ENCODE measurements around the gene OGFOD3.

The OGFOD3 gene

DNA sequence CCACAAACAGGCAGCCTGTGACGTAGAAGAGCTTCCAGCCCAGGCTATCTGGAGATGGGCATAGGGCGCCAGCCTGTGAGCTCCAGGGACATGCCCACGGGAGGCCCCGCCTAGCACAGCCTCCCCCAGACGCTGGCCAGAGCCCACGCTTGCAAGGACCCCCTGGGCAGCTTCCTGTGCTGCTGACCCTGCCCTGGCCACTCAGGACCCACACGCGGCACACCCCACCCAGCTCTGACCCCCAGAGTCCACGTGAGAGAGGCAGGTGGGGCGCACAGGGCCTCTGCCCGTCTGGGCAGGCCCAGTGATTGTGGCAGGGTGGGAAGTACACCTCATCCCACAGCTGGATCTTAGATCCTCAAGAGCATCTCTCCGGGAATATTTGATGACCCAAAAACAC is 28.3 kb upstream of the OGFOD3 start:
- no peak for DNase-seq (ENCODE audit: low read depth in 2 of 2)

DNA sequence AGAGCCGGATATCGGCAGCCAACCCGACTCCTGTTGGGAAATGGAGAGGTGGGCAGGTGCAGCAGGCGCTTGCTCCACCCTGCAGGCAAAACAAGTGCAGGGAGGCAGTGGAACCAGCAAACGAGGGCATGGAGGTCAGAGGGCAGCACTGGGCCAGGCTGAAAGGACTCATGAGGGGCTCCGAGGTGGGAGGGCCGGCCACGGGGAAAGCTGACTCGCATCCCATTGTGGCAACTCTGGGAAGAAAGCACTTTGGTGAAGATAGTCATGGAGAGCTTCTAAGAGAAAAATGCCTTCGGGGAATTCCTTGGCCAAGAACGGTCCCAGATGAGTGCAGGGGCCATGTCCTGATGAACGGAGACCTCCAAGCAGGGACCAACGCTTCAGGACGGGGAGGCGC is 27.7 kb upstream of the OGFOD3 start:
- no peak for DNase-seq (ENCODE audit: low read depth in 2 of 2)

DNA sequence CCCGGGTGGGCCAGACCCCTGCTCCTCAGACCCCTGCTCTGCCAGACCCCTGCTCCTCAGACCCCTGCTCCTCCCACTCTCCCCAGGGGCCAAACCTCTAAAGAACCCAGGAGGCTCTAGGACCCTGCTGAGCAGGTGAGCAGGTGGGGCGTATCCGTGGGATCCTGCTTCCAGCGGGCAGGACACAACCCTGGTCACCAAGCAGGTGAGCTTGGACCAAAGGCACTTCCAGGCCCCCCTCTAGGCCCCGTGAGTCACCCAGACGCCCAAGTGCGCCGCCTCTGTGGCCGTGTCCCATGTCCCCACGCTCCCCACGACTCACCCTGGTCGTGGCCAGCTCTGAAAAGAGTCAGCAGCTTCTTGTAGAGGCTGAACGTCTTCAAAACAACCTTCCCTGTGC is 27.2 kb upstream of the OGFOD3 start:
- DNase-seq (ENCODE audit: low read depth in 2 of 2) = no peak

DNA sequence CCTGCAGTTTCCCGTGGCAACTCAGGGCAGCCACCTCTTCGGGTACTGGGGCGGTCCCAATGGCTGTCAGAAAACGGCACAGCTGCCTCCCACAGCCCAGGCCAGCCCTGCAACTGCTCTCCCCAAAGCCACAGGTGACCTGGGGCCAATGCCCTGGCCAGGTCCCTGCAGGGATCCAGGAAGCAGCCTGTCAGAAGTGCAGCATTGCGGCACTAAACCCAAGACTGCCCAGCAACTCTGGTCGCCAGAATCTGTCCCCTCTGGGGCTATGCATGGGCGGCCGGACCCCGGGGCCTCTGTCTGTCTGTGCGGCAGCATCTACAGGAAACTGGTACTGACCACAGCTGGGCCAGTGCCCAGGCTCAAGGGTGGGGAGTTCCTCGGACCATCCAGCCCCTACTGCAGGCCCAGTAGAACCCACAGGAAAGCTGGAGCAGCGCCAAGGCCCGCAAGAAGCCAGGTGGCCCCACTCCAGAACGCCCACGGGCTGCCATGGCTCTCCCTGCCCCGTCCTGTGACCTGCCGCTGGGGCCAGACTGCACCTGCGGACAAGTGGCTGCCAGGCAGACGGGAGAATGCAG is 26.6 kb upstream of the OGFOD3 start:
- DNase-seq (ENCODE audit: low read depth in 2 of 2) = no peak

DNA sequence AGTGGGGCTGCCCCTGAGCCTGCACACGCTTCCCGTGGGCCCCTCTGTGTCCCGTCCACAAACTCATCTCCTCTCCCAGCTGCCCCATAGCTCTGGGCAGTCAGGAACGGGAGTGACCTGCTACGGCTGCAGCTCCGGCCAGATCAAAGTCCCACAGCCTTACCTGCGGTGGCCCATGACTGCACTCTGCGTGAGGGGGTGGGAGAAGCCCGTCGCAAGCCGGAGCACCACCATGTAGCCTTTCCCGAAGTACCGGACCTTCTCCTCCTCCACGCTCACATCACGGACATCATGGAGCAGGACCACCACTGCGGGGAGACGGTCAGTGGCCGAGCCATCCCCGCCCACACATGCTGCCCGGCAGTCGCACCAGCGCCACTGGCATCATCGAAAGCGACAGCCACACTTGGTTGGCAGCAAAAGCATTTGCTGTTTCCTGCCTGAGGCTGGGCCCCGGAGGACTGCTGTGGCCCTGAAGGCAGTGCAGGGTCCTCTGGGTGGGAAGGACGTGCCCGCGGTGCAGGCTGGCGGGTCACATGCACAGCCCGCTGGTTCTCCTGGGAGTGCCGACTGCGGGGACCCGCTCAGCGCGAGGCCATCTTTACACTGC is 26.0 kb upstream of the OGFOD3 start:
- DNase-seq (ENCODE audit: low read depth in 2 of 2) = no peak

DNA sequence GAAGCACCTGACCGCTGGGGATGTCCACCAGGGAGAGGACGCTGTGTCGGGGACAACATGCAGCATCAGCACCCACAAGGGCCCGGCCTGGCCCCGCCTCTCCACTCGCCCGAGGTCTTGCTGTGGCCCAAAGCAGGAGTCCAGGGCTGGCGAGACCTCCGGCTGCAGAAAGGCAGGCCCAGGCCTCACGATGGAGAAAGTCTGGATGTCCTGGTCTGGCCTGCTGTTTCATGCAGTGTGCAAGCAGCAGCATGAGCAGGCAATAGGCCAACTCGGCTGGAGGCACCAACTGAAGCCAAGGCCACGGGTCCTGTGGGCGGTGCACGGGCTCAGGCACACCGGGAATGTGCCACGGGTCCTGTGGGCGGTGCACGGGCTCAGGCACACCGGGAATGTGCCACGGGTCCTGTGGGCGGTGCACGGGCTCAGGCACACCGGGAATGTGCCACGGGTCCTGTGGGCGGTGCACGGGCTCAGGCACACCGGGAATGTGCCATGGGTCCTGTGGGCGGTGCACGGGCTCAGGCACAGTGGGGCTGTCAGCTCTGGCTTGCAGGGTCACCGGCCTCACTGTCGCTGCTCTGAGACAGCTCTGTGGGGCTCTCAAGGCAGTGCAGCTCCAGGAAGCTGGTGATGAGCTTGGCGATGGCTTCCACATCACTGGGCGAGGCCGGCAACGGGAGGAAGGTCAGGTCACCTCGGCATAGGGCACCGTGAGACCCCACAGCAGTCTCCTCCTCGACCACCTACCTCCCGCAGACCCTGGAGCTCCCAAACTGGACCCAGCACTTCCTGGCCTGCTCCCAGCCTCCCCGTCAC is 25.3 kb upstream of the OGFOD3 start:
- no peak for DNase-seq (ENCODE audit: low read depth in 2 of 2)

DNA sequence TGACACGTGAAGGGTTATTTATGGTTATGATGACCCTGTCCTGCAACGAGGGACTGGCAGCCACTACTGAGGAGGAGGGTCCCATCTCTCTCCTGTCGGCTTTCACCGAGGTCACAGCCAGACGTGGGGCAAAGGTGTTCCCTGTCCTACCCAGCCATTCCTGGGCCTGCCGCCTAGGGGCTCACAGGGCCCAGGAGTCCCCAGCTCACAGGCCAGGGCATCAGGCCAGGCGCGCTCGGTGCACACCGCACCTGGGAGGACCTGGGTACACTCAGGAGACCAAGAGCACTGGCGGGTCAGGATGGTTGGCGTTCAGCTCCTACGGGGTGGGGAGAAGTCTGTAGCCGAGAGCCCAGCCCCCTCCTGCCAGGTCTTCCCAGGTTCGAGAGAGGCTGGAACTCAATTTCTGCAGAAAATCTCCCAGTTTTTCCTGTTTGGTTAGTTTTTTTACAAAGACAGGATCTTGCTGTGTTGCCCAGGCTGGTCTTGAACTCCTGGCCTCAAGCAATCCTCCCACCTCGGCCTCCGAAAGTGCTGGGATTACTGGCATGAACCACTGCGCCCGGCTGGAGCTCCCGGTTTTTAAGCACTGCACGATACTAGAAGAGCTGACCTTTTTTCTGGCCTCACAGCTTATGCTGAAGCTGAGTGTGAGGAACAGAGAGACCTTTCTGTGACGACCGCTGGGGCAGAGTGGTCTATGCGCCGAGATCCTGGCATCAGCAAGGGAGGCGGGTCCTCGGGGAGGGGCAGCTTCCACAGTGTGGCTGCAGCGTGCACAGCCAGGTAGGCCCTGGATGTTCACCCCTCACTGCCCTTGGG is 24.5 kb upstream of the OGFOD3 start:
- no peak for DNase-seq (ENCODE audit: low read depth in 2 of 2)

DNA sequence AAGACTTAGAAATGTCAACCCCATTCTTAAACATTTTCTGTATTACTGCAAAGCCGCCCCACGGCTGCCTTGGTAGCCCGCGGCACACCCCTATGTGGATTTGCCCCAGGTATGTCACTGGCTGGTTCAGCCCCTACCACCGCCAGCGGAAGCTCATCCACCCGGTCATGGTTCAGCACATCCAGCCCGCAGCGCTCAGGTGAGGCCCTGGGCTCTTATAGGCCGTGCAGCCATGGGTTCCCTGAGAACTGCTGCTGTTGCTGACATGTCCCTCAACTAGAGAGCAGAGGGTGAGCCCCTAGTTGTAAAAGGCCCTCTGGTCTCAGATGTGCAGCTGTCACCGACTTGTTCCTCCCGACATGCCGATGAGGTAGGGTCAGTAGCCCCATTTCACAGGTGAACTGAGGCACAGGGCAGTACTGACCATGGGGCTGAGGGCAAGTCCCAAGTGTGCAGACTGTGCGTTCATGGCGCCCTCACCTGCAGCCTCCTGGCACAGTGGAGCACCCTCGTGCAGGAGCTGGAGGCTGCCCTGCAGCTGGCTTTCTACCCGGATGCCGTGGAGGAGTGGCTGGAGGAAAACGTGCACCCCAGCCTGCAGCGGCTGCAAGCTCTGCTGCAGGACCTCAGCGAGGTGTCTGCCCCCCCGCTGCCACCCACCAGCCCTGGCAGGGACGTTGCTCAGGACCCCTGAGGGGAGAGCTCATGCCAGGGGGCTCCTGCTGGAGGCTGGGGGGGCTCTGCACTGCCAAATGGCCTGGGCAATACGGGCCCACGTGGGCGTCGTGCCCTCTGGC is 23.5 kb upstream of the OGFOD3 start:
- no peak for DNase-seq (ENCODE audit: low read depth in 2 of 2)

DNA sequence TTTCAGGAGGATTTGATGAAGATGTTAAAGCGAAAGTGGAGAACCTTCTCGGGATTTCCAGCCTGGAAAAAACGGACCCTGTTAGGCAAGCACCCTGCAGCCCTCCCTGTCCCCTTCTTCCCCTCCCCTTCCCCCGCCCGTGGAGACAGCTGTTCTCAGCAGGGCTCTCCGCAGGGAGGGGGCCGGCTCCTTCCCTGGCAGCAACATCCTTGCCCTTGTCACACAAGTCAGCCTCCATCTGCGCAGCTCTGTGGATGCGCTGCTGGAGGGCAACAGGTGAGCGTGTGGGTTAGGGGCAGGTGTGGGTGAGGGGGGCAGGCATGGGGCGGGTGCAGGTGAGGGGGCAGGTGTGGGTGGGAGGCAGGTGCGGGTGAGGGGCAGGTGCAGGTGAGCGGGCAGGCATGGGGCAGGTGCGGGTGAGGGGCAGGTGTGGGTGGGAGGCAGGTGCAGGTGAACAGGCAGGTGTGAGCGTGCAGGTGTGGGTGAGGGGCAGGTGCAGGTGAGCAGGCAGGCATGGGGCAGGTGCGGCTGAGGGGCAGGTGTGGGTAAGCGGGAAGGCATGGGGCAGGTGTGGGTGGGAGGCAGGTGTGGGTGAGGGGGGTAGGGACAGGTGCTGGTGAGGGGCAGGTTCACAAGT is 22.7 kb upstream of the OGFOD3 start:
- no peak for DNase-seq (ENCODE audit: low read depth in 2 of 2)

DNA sequence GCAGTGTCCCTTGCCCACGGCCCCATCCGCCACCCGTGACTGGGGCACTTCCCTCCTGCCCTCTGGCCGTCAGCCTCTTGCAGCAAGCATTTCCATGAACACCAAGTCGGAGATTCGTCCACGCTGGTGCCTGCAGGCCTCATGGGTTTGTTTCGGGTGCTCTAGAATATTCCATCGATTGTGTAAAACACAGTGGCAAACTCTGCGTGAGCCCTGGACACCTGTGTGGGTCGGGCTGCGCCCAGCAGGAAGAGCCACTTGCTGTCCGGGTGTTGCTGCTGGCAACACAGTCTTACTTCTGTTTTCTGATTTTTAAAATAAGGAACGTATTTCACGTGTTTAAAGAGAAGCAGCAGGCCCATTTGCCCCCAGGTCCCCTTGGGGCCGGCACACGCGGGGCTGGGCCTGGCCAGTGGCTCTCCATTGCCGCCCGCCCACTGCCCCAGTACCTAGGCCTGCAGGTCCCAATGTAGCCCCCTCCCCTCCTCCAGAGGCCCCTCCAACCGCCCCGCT is 22.1 kb upstream of the OGFOD3 start:
- no peak for DNase-seq (ENCODE audit: low read depth in 2 of 2)

DNA sequence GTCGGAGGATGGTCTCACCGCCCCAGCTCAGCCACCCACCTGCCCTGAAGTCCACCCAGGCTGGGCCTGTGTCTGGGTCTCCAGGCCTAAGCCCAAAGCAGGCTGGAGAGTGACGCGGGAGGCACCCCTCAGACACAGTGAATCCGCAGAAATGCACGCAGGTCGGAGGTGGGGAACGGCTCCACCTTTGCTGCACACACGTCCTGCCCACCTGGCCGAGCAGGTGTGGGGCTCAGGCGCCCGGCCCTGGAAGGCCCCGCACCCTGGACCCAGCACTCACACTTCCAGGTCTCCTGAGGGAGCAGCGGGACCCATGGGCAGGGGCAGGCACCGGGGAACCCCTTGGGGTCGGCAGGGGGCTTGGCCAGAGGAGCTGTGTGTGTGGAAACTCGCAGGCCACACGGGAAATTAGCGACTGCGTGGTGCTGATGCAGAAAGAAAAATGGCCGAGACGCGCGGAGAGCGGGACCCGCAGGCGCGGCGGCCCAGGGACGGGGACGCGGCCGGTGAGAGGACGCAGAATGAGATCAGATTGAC is 21.5 kb upstream of the OGFOD3 start:
- DNase-seq (ENCODE audit: low read depth in 2 of 2) = no peak

DNA sequence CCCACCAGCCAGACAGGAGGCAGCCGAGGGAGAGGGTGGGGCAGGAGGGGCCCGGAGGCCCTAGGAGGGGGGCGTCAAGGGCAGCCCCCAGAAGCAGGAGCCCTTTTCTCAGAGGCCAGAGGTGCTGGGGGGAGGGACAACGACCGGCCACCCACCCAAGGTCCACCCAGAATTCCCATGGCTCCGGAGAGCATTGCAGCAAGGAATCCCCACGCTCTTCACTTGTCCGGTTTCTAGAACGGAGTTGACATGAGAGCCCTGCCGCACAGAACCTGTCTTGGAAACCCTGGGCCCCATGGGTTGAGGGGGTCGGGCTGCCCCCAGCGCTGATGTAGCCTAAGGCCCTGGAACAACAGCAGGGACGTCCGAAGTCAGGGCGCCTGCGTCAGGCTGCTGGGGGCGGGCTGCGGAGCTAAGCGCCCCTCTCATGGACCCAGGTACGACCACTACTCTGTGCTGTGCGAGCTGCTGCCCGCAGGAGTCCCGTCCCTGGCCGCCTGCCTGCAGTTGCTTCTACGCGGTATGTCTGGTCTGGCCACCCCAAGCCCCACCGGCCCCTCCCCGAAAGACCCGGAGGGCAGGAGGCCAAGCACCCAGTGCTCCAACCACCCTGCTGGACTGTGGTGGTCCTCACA is 20.9 kb upstream of the OGFOD3 start:
- no peak for DNase-seq (ENCODE audit: low read depth in 2 of 2)

DNA sequence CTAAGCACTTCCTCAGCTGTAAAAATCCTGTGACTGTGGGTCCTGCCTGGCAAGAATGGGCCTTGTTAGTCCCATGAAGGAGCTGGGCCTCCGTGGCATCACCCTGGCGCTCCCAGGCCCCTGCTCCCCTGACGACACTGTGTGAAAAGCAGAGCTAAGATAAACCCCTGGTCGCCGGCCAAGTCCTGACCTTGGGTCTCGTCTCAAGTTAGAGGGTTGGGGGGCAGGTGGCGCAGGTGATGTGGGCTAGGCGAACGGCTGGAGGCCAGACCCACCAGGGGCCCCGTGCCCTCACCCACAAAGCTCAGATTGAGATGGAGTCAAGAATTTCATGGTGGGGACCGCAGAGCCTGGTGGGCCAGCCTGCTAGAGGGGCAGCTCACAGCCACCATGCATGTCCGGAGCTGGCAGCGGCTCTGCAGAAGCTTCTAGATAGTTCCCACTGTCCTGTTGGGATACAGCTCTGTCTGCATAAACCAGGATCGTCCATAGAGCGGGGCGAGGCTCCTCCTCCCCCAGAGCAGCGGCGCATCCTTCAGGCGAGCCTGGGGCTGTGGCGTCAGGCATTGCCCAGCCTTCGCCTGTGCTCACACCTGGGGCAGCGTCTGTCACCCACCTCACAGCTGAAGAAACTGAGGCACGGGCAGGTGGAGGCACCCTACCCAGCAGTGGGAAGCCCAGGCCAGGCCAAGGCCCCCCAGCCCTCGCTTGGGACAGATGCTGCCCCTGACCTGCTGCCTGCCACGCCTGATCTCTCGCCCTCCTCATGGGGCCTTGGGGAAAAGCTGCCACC is 20.2 kb upstream of the OGFOD3 start:
- no peak for DNase-seq (ENCODE audit: low read depth in 2 of 2)

DNA sequence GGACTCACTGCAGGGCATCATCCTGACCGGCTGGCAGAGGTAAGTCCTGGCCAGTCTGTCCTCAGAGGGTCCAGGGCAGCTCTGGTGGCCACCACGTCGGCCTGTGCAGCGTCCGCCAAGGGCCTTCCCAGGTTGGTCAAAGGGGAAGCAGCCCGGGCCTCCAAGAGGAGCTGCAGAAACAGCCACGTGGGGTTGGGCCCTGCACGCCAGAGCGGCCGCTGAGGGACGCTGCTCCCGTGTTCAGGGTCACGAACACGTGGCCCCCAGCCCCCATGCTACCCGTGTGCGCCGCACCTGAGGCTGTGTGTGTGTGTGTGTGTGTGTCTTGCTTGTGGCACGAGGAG is 18.9 kb upstream of the OGFOD3 start:
- no peak for DNase-seq (ENCODE audit: low read depth in 2 of 2)

DNA sequence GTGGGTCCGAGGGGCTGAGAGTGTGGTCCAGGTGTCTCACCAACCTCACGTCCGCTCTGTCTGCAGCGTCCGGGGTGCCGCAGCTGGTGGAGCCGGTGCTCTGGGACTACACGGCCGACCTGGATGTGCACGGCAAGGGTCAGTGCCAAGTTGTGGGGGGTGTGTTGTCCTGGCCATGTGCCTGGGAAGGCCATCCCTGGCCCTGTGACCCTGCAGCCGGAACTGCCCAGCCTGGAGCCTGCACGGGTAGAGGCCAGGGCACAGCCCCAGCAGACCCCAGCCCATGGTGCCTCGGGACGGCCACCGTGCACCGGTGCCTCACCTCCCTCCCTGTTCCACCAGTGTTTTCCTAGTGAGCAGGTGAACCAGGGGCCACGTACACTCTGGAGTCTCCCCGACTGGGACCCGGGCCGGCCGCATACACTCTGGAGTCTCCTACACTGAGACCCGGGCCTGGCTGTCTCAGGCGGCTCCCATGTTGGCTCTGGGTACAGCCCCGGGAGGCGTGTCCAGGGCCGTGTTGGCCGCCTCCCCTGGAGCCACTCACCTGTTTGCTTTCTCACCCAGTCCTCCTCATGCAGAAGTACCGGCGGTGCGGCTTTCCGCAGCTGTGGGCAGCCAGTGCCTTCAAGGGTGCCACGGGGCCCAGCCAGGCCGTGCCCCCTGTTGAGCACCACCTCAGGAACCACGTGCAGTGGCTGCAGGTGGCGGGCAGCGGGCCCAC is 18.4 kb upstream of the OGFOD3 start:
- DNase-seq (ENCODE audit: low read depth in 2 of 2) = no peak

DNA sequence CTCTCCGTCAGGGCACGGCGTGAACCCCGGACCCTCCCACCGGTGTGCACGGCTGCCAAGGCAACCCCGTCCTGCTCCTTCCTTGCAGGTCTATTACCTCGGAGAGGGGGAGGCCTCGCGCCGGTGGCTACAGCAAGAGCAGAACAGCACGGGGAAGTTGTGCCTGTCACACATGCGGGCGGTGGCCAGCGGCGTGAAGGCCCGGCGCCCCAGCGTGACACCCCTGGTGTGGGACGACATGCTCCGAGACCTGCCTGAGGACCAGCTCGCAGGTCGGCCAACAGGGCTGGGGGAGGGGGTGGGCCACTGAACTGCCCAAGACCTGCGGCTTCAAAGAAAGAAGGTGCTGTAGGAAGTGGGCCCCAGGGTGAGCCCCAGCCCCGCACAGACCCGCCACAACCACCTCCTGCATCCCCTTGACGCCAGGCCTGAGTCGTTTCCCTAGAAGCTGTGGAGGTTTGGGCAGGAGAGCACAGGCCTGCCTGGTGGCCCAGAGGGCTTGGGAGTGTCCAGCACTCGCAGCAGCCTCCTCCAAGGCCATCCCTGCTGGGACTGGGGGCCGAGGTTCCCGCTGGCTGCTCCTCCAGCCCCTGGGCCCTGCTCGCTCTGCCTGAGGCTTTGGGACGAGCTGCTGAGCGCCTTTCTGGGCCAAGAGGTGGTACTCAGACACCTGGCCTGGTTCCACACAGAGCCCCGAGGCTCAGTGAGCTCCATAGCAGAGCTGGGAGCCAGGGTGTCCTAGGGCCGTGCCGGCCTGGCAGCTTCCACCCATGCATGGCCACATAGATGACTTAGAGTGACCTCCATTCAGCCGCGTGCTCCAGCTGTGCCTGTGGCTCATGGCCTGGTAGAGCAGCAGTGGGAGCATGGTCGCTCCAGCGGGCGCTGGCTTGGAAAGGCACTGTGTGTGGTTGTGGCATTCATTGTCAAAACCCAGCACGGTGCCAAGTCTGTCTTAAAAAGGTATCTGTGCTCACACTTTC is 17.5 kb upstream of the OGFOD3 start:
- no peak for DNase-seq (ENCODE audit: low read depth in 2 of 2)

DNA sequence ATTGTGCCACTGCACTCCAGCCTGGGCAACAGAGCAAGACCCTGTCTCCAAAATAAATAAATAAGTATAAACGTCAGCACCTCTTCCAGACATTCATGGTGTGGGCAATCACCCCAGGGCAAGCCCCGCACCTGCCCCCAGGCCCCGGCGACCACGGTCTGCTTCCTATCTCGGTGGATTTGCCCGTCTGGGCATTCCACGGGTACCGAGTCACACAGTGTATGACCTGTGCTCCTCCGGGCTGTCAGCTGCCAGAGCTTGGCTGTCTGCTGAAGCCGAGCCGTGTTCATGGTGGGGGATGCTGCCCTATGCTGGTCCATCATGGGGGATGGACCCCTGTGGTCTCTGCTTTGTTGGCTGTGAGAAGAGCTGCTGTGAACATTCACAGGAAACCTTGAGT is 16.7 kb upstream of the OGFOD3 start:
- no peak for DNase-seq (ENCODE audit: low read depth in 2 of 2)

DNA sequence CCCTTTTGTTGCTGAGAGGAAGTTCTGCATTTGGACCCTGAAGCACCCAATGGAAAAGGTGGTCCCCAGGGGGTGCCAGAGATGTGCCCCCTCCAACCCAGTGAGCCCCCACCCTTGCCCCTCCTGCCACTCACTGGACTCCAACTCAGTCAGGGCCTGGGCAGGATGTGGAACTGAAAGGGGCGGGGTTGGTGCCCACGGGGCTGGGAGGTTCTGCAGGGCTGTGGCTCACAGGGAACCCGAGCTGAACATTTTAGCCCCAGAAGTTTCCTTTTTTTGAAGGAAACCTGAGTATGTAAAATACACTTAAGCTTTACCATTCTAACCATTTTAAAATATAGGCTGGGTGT is 15.8 kb upstream of the OGFOD3 start:
- DNase-seq (ENCODE audit: low read depth in 2 of 2) = no peak

Data from stimulated activated CD8-positive, alpha-beta memory T cell treated with anti-CD3 and anti-CD28 coated beads, Interleukin-2, amount 100 ng/mL, for 1 hour (primary cell).